HG02870 (cell line): ENCODE data around the gene PBX4.

Experiments
- ATAC-seq: cut with Tn5 transposase; IDR thresholded peaks from one replicate; pipeline ENCODE4 v1.9.1; 2021; ENCODE audit warnings: mild to moderate bottlenecking, moderate library complexity; ENCODE audit not compliant: unreplicated experiment

The PBX4 gene

DNA sequence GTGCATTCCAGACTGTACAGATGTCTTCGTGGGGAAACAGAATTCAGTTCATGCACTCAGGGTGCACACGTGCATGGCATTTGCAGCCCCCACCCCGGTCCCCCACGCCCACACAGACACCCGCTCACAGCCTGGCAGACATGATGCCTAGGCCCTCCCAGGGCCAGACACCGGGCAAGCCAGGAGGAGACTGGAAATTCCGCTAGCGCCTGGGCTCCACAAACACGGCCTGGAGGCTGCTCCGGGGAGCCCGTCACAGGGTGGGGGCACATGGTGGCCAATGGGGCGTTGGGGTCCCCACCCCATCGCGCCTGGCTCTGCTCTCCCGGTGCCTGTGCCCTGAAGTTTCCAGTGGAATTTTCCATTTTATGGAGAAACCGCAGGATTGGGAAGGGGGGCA lies 76.9 kb downstream of the PBX4 start:
- ATAC-seq: no peak

DNA sequence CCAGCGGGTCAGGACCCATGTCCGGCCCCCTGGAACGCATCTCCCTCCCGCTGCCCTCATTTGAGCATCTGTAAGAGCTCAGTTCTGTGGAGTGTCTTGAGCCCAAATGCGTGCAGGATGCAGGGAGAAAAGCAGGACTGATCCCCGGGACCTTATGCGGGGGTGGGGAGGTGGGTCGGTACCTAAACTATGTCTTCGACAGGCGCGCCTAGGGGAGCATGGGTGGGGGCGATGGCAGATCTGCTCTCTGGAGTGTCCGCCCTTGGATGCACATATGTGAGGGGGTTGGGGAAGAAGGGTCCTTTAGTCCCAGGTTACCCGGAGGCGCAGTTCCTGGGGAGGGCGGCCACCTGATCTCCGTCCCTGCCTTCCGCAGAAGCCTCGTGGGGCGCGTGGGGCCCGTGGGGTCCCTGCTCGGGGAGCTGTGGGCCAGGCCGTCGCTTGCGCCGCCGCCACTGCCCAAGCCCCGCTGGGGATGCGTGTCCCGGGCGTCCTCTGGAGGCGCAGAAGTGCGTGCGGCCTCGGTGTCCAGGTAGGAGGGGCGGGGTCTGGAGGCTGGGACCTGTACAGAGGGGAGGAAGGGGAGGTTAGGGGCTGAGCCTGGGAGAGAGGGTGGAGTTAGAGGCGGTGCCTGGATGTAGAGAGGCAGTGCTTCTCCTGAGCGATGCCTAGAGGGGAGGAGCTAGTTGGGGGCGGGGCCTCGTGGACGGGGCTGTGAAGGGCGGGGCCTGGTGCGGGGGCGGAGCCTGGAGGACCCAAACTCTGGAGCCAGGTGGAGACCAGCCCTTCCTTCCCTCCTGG lies 77.6 kb downstream of the PBX4 start:
- peak; percentile 69 for ATAC-seq

DNA sequence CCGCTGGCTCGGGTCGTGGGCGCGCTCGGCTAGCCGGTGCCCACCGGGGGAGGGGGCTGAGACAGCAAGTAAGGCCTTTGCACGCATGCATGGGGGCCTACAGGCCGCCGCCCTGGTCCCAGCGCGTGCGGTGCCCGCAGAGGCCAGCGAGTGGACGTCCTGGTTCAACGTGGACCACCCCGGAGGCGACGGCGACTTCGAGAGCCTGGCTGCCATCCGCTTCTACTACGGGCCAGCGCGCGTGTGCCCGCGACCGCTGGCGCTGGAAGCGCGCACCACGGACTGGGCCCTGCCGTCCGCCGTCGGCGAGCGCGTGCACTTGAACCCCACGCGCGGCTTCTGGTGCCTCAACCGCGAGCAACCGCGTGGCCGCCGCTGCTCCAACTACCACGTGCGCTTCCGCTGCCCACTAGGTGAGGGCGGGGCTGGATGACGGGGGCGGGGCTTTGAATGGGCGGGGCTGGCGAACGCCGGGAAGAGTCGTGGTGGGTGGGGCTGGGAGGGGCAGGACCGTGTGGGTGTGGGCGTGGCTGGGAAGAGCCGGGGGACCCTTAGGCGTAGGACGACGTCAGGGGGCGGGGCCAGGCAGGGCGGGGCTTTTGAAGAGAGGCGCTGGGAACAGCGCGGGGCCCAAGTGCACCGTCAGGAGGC lies 78.3 kb downstream of the PBX4 start:
- no peak for ATAC-seq

DNA sequence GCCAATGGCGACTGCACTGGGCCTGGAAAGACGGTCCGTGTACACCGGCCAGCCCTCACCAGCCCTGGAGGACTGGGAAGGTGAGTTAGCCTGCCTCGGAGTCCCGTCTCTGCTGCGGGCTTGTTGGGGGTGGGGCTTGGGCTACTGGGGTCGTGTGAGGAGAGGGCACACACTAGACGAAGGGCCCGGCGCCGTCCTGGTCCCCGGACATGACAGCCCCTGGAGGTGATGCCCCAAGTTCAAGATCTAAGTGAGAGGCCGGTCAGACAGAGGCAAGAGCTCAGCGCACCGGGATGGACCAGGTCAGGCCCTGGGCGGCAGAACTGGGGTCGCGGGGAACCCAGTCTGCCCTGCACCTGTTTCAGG lies 78.8 kb downstream of the PBX4 start:
- ATAC-seq: no peak

DNA sequence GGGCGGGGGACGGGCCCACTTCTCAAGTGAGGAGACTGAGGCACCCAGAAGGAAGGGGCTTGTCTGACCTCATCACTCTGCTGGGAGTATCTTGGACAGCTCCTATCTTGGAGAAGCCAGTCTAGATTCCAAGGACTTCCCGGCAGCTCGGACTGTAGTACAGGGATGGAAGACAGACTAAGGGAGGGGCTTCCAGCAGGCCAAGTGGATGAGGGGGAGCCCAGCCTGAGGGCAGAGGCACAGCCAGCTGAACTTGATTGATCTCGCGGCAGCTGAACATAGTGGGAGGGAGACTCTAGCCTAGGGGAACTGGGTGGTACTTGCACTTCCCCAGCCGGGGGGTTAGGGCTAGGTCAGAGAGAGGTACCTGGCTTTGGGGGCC lies 79.7 kb downstream of the PBX4 start:
- ATAC-seq: no peak

DNA sequence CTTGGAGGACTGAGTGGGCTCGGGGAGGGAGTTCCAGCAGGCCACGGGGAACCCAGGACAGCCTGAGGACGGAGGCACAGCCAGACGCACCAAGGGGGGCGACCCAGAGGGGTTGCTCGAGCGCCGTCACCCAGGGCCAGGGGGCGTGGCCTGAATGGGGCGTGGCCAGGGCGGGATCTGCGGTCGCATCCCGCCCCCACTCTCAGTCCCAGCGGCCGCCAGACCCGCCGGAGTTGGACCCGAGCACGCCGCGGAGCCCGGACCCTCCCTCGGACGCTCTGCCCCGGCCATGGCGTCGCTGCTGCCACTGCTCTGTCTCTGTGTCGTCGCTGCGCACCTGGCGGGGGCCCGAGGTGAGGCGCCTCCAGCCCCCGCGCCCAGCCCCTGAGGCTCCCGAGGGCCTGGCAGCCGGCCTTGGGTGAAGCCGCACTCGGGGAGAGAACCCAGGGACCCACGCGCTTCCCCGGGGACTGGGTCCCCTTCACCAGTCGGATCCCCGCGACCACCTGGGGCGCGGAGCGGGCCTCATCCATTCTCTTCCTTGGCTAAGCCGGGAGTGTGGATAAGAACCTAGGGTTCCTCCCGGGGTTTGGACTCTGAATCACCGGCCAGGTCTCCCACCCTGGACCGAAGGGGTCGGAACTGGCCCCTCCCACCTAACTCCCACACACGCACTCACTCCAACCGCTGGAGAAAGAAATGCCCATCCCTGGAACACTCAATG lies 80.3 kb downstream of the PBX4 start, which contains the start of gene CILP2:
Gene CILP2, plus strand, starts transcription at position 205 of the 724 bp plus-strand sequence. Its CDS starts 85 bp downstream, at position 290.
- no peak for ATAC-seq

DNA sequence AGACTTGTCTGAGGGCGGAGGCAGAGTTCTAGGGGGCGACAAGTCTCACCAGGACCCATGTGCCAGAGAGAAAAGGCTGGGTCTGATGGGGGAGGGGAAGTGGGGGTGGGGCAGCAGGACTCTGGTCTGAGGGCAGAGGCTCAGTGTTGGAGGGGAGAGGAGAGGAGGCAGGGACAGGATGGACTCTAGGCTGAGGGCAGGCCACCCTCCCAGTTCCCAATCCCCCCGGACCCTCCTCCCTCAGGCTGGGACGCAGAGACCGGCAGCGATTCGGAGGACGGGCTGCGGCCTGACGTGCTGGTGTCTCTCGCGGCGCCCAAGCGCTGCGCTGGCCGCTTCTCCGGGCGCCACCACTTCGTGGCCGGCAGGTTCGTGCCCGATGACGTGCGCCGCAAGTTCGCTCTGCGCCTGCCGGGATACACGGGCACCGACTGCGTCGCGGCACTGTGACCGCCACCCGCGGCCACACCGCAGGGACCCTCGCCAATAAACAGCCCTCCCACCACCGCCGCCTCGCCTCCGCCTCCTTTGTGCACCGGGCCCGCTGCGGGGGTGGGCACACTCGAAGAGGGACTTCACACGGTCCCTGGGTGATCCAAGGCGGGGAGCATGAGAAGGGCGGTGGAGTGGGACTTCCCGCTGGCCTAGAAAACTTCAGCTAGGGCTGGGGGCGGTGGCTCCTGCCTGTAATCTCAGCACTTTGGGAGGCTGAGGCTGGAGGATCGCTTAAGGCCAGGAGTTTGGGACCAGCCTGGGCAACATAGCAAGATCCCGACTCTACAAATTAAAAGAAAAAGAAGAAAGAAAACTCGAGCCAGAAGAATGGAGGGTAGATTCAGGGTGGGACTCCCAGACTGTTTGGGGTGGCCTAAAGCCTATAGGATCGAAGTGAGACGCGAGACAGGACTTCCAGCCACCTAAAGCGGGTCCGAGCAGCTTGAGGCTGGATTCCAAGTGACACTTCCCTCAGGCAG lies 81.1 kb downstream of the PBX4 start:
- no peak for ATAC-seq

DNA sequence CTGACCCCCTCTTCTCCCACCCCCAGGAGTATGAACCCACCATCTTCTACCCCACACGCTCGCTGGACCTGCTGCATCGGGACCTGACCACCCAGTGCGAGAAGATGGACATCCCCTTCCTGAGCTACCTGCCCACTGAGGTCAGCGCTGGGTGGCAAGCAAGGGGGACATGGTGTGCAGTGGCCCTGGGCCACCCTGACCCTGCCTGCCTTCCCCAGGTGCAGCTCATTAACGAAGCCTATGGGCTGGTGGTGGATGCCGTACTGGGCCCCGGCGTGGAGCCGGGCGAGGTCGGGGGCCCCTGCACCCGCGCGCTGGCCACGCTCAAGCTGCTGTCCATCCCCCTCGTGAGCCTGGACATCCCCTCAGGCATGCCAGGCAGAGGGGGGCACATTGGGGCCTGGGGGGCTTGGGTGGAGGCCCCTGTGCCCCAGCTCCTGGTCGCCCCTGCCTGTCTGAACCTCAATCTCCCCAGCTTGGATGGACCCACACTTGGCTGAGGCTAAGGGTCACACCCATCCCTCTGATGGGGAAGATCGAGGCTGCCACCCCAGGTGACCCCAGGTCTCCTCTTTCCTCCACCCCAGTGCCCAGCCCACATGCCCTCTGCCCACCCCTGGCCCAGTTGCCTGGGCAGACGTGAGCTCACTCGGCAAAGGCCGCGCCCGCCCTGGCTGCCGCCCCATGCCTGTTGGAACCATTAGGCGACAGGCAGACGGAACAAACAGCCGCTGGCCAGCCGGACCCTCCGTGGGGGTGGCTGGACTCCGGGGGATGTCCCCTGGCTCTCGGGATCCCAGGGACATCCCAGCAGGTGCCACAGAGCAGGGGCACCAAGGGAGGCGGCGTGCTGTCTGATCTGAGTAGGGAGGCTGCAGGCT lies 82.9 kb downstream of the PBX4 start:
- ATAC-seq: no peak

DNA sequence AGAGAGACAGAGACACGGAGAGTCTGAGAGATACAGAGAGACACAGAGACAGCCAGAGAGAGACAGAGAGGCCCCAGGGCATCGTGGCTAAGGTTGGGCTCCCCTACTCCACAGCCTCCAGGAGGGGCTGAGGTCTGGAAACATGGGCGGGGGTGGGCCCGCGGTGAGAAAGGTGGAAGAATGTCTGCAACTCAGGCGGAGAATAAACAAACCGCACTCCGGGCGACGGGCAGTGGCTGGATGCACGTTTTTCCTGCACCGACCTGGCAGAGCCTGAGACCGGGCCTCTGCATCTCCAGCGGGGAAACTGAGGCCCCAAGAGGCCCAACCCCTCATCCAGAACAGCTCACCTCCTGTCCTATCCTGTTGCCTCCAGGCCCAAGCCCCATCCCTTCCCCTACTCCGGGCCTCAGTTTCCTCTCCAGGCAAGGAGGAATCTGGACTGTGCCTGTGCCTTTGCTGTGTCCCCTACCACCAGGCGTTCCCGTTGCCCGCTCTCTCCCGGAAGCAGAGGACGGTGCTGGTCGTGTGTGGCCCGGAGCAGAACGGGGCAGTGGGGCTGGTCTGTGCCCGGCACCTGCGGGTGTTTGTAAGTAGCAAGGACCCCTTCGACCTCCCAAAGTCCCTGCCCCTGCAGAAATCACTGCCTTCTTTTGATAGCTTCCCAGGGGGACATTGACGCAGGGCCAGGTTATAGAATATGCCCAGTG lies 83.8 kb downstream of the PBX4 start:
- ATAC-seq: no peak

DNA sequence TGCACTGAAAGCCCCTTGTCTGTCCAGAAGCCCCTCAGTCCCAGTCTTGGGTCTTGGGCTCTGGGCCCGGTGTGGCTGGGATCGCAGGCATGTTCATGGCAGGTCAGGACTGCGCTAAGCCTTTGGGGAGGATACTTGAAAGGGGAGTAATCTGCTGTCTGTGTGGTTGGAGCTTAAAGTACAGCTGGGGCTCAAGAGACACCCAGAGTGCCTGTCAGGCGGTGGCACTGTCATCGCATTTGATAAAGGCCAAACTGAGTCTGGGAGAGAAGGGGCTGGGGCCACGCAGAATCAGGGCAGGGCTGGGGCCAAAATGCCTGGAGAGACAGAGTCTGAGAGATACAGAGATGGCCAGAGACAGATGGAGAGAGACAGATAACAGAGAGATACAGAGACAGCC lies 84.6 kb downstream of the PBX4 start:
- no peak for ATAC-seq

DNA sequence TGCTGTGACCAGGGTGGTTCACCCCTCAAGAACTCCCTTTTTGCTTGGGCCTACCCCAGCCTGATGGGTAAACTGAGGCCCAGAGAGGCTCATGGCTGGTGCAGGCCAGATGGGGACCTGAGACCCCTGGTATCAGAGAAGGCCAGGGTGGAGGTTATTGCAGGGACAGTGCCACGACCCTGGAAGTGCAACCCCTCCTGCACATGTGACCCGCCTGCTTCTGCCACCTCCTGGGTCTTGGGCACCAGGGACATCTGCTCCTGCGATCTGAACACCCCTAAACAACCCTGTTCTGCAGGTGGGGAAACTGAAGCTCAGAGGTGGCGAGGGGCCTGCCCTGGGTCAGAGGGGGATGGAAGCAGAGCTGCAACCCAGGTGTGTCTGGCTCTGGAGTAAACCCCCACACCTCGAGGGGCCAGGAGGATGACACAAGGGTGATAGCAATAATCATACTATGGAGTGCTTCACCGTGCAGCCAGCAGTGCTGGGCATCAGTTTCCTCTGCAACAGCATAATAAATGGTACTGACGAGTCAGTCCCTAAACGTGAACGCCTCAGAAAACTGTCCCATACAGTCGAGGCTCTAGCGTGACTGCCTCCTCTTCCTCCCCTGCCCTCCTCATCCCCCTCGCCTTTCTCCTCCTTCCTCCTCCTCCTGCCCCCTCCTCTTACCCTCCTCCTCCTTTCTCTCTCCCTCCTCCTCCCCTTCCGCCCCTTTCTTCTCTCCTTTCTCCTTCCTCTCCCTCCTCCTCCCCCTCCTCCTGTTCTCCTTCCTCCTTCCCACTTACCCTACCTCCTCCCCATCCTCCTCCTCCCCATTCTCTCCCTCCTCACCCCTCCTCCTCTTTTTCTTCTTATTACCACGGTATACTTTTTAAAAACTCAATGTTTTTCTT lies 85.4 kb downstream of the PBX4 start:
- ATAC-seq: no peak

DNA sequence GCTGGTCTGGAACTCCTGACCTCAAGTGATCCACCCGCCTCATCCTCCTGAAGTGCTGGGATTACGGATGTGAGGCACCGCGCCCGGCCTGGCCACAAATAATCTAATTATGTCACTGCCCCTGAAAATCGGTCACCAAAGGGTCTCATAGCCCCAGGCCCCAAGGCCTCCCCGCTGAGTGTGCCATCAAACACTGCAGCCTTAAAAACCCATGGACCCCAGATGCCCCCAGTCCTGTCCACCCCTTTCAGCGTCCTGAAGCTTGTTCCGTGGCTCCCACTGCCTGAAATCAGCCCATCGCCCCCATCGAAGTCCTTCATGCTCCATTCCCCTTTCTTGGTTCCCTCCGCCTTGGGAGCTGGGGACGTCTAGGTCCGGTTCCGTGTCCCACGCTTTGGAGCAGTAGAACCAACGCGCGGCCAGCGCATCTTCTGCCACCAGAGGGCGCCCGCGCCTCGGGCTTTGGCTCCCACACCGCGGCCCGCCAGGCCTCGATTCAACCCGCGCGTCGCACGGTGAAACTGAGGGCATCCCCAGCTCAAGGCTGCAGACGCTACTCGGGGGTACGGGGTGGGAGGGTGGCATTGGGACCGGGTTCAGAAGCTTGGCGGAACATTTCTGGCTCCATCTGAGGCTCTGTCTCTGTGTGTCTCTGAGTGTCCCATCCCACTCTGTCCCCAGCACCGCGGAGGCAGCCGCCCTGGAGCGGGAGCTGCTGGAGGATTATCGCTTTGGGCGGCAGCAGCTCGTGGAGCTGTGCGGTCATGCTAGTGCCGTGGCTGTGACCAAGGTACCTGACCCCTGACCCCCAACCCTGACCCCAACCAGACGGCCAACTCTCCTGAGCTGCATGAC lies 86.3 kb downstream of the PBX4 start:
- no peak for ATAC-seq

DNA sequence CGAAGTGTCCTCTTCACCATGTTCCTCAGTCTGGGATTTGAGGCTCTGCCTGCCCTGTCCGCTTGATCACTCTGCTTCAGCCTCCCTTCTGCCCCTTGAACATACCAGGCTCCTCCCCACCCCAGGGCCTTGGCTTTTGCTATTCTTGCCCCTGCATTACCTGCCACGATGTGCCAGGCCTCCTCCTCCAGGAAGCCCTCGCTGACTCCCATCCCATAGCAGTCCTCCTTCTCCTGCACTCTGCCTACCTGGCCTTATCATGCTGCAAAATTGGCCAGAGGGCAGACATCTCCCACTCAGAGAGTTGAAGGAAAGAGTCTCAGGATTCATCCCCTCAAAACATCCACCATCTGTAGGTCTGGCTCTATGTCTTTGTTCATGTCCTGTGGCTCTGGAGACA lies 87.6 kb downstream of the PBX4 start:
- ATAC-seq: no peak

DNA sequence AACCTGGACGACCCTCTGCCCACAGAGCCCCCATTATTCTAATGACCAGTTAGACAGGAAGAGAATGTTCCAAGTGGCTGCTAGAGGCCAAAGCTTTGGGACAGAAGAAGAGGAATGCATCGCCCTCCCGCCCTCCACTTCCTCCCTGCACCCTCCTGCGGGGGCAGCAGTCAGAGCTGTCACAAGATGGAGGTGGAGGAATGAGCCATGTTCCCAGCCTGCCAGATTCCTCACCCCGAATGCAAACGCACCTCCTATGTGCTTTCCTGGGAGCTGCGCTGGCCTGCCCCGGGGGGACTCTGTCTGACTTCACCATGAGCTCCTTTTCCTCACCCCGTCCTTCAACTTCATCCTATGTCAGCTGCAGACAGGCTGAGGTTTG lies 88.1 kb downstream of the PBX4 start:
- ATAC-seq: no peak

DNA sequence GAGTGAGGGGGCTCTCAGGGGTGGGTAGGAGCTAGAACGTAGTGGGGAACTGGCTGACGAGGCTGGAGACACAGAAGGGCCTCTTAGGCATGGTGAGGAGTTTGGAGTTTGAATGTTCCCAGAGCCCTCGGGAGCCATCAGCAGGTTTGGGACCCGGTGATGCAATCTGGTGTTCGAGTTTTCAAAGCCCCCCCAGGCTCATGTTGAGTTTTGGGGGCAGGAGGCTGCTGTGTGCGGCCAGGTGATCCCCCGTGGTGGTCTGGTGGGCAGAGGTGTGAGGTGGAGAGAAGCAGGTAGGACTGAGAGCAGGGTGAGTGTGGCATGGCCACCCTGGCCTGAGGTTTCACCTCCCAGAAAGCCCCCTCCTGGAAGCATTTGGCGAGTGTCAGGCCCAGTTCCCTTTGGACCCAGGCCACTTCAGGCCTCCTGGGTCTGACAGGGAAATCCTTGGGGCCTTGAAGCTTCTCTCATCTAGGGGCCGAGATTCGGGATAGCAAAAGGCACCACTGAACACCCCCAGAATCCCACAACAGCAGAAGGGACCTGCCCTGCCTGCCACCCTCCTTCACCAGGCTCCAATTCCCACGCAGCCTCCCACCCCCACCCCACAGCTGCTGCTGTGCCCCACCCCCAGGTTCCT lies 88.6 kb downstream of the PBX4 start:
- ATAC-seq: no peak

DNA sequence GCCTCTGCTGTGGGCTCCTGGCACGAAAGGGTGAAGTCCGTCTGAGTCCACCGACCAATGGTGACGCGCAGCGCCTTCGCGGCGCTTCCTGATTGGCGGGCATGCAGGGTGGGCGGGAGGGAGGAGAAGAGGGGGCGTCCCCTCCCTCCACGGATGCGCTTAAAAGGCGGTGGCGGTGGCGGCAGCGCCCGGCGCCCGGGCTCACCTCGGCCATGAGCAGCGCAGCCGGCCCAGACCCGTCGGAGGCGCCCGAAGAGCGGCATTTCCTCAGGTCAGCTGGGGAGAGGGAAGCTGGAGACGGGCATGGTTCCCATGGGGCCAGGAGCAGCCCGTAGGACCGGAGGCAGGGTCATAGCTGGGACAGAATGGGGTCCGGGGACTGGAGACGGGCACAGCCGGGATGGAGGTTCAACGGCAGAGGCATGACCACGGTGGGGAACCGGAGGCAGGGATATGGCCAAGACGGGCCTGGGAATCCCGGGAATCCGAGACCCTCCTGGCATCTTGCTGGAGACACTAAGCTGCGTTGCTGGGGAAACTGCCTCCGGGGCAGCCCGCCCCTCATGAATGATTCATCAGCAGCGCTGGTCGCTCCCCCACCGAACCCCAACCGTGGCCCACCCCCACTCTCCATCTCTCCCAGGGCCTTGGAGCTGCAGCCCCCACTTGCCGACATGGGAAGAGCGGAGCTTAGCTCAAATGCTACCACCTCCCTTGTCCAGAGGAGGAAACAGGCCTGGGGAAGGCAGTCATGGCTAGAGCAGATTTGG lies 89.6 kb downstream of the PBX4 start, which contains the start of gene YJEFN3:
Gene YJEFN3, plus strand, starts transcription at position 191 of the 770 bp plus-strand sequence. Its CDS starts 22 bp downstream, at position 213.
- no peak for ATAC-seq
